GM21717 (cell line): ENCODE results near the gene ULK3.

ENCODE experiments used
- ATAC-seq: cut with Tn5 transposase; IDR thresholded peaks from one replicate; pipeline ENCODE4 v1.9.1; 2021; ENCODE audit warnings: mild to moderate bottlenecking, moderate library complexity; ENCODE audit not compliant: unreplicated experiment

The ULK3 gene

DNA sequence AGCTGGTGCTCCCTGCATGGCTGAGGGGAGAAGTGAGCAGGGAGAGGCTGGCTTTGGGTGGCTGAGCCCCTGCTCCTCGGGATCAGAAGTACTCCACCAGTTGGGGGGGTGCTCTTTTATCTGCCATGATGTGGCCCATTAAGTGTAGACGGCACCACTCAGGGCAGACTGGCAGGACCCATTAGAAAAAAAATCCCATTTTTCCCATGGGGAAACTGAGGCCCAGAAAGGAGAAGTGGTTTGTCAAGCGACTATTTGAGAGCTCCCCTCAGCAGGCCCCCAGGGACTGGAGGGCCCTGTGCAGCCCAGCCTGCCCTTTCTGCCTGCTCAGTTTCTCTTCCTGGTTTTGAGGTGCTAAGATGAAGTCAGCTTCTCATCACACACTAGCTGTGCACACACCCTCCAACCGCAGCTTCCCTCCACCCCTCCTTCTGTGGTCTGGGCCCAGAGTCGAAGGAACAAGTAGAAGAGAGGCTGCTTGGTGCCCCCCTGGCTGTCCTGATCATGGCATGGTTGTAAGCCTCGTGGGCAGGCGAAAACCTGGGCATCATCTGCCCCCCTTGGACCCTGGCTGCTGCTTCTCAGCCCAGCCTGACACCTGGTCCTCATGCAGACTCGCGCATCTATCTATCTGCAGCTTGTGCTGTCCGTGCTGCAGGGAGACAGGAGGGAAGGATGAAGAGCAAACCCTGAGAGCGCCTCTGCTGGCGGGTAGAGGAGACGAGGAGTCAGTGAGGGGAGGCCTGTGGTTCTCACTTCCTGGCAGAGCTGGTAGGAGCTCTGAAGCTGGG lies 55.5 kb downstream of the ULK3 start:
- ATAC-seq = peak; percentile 41

DNA sequence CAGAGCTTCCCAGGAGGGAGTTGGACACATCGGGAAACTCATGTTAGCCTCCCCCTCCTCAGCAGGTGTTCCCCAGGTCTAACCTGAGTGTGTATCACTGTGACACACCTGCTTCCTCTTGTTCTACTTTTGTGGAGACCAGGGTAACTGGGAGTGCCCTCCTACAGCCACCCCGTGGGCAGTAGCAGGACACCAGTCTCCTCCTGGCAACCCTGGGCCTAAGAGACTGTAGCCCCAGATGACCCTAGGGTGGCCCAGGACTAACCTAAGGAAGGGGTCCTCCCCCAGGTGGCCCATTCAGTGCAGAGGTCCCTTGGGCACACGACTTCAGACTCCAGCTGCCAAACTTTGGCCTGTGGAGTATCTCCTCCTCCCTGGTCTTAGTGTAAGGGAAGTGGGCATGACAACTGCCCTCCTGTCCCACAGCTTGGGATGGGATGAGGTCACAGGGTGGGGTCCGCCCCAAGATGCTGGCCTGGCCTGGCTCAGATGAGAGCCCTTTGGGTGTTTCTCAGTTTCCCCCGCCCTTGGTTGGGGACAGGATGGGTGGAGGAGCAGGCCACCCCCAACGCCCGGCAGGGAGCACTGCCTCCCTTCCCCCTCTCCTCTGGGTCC lies 56.3 kb downstream of the ULK3 start:
- ATAC-seq = no peak
